ENCODE data around the gene NUB1. TPM values are rescaled to one million over a fixed set of nuclear protein-coding genes. Genes with fewer than 3 reads are reported as not detected.

The NUB1 gene
- total RNA-seq, 1 donor from 2014 or later: 61.7 TPM

DNA sequence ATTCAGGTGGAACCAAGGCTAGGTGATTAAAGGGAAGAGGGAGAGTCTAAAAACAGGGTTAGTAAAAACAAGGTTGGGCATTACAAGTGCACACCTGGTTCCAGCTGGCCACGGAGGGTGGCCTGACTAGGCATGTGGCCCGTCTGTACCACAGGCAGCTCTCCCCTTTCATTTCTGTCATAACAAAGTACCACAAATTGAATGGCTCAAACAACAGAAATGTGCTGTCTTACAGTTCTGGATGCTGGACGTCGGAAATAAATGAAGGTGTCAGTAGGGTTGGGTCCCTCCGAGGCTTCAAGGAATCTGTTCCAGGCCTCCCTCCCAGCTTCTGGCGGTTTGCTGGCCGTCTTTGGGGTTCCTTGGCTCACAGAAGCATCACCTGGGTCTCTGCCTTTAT, 81.6 kb downstream of the NUB1 start:
- no peak overlapping the region for H3K4me2 ChIP-seq
- H3K27ac ChIP-seq: no peak overlapping the region
- DNase-seq (ENCODE audit: low spot score): no peak
- Mint-ChIP-seq H3K27me3 (ENCODE audit: insufficient read depth, low read depth) (peaks cover 17% of the 10 kb centered on the region), H3K36me3 (peaks cover 5% of the 10 kb centered on the region), H3K4me3 (no peak overlapping the region), H3K27ac (no peak overlapping the region), H3K4me1 (peaks cover 9% of the 10 kb centered on the region), H3K9me3 (peaks cover 36% of the 10 kb centered on the region)
- no peak overlapping the region for H3K9ac ChIP-seq
- H2AFZ ChIP-seq (replicated peaks): no peak overlapping the region
- no peaks in the 10 kb centered on the region for H3K79me2 ChIP-seq (ENCODE audit: low read depth)
- H3K4me3 ChIP-seq: no peak overlapping the region
- H3F3A ChIP-seq (ENCODE audit: low read depth): peaks cover 21% of the 10 kb centered on the region
- TF ChIP-seq EZH2 (IDR thresholded peaks at IDR 0.05) (no peak), EZH2phosphoT487 (IDR thresholded peaks at IDR 0.05) (no peak), CTCF (IDR thresholded peaks at IDR 0.05) (no peak)
- no peaks in the 10 kb centered on the region for H4K20me1 ChIP-seq (ENCODE audit: low read depth)
- no peaks in the 10 kb centered on the region for H3K9me3 ChIP-seq (ENCODE audit: low read depth)
- peaks cover 10% of the 10 kb centered on the region for H3K4me1 ChIP-seq
- H3K27me3 ChIP-seq: no peaks in the 10 kb centered on the region
- no peaks in the 10 kb centered on the region for H3K36me3 ChIP-seq

- no peaks in the 10 kb centered on the region for H3K36me3 ChIP-seq
- H3K4me3 ChIP-seq: no peak overlapping the region
- H3K79me2 ChIP-seq (ENCODE audit: low read depth): no peaks in the 10 kb centered on the region
- Mint-ChIP-seq H3K27me3 (ENCODE audit: insufficient read depth, low read depth) (peaks cover 17% of the 10 kb centered on the region), H3K4me1 (peaks cover 16% of the 10 kb centered on the region), H3K36me3 (peaks cover 5% of the 10 kb centered on the region), H3K27ac (no peak overlapping the region), H3K4me3 (no peak overlapping the region), H3K9me3 (peaks cover 34% of the 10 kb centered on the region)
- no peak overlapping the region for H3K4me2 ChIP-seq
- no peaks in the 10 kb centered on the region for H3K9me3 ChIP-seq (ENCODE audit: low read depth)
- H3K9ac ChIP-seq: no peak overlapping the region
- peaks cover 17% of the 10 kb centered on the region for H3K4me1 ChIP-seq
- no peaks in the 10 kb centered on the region for H3K27me3 ChIP-seq
- H2AFZ ChIP-seq (replicated peaks): no peak overlapping the region
- H3K27ac ChIP-seq: no peak overlapping the region
- peaks cover under 1% of the 10 kb centered on the region for H4K20me1 ChIP-seq (ENCODE audit: low read depth)
- TF ChIP-seq EZH2phosphoT487 (IDR thresholded peaks at IDR 0.05) (no peak), EZH2 (IDR thresholded peaks at IDR 0.05) (no peak), CTCF (IDR thresholded peaks at IDR 0.05) (no peak)
- peaks cover 28% of the 10 kb centered on the region for H3F3A ChIP-seq (ENCODE audit: low read depth)
- no peak for DNase-seq (ENCODE audit: low spot score)
Measured at GRCh38 chr7:151423936-151424335, 82.3 kb downstream of the NUB1 start.

- Histone ChIP-seq H3K4me2 (no peak overlapping the region), H3K9ac (no peak overlapping the region), H4K20me1 (ENCODE audit: low read depth) (peaks cover 4% of the 10 kb centered on the region), H3K4me1 (peaks cover 26% of the 10 kb centered on the region), H2AFZ (replicated peaks) (no peak overlapping the region), H3K27ac (no peak overlapping the region), H3F3A (ENCODE audit: low read depth) (peaks cover 36% of the 10 kb centered on the region), H3K9me3 (ENCODE audit: low read depth) (no peaks in the 10 kb centered on the region), H3K27me3 (no peaks in the 10 kb centered on the region), H3K79me2 (ENCODE audit: low read depth) (no peaks in the 10 kb centered on the region), H3K36me3 (no peaks in the 10 kb centered on the region), H3K4me3 (no peak overlapping the region)
- H3K4me1 Mint-ChIP-seq: peaks cover 25% of the 10 kb centered on the region
- peaks cover 33% of the 10 kb centered on the region for H3K9me3 Mint-ChIP-seq
- no peak overlapping the region for H3K27ac Mint-ChIP-seq
- peaks cover 5% of the 10 kb centered on the region for H3K36me3 Mint-ChIP-seq
- TF ChIP-seq EZH2phosphoT487 (IDR thresholded peaks at IDR 0.05): no peak
- TF ChIP-seq CTCF (IDR thresholded peaks at IDR 0.05): no peak
- no peak for TF ChIP-seq EZH2 (IDR thresholded peaks at IDR 0.05)
- H3K27me3 Mint-ChIP-seq (ENCODE audit: insufficient read depth, low read depth): peaks cover 17% of the 10 kb centered on the region
- DNase-seq (ENCODE audit: low spot score): no peak
- no peak overlapping the region for H3K4me3 Mint-ChIP-seq
Measured at GRCh38 chr7:151424799-151425198, 83.2 kb downstream of the NUB1 start.
